Measurements from ENCODE around the gene INTS1.

DNA sequence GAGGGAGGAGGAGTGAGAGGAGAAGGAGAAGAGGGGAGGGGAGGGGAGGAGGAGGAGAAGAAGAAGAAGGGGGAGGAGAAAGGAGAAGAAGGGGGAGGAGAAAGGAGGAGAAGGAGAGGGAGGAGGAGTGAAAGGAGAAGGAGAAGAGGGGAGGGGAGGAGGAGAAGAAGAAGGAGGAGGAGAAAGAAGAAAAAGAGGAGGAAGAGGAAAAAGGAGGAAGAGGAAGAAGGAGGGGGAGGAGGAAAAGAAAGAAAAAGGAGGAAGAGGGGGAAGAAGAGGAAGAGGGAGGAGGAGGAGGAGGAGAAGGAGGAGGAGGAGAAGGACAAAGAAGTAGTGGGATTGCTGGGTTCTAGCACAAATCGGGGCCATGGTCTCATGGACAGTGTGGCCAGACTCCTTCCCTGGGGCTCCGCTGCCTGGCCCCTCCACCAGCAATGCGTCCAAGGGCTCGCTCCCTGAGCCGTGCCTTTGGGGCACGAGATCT, 22.1 kb upstream of the INTS1 start:
- TF ChIP-seq, protein P1, sequence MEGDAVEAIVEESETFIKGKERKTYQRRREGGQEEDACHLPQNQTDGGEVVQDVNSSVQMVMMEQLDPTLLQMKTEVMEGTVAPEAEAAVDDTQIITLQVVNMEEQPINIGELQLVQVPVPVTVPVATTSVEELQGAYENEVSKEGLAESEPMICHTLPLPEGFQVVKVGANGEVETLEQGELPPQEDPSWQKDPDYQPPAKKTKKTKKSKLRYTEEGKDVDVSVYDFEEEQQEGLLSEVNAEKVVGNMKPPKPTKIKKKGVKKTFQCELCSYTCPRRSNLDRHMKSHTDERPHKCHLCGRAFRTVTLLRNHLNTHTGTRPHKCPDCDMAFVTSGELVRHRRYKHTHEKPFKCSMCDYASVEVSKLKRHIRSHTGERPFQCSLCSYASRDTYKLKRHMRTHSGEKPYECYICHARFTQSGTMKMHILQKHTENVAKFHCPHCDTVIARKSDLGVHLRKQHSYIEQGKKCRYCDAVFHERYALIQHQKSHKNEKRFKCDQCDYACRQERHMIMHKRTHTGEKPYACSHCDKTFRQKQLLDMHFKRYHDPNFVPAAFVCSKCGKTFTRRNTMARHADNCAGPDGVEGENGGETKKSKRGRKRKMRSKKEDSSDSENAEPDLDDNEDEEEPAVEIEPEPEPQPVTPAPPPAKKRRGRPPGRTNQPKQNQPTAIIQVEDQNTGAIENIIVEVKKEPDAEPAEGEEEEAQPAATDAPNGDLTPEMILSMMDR (IDR thresholded peaks at IDR 0.05), result no peak
- no peak for TF ChIP-seq EZH2 (IDR thresholded peaks at IDR 0.05; ENCODE audit: borderline replicate concordance, insufficient read depth, low read depth, low read length, poor library complexity, severe bottlenecking)

All from B cell (primary cell).